Panc1 (cell line): ENCODE measurements around the gene UBASH3B. TPM values are rescaled to one million over a fixed set of nuclear protein-coding genes. Genes with fewer than 3 reads are reported as not detected.

Experiments used
- ATAC-seq: fragments of 200-7000 bp; cut with Tn5 transposase; 2 replicates; pipeline ENCODE4 v1.9.1; 2020; ENCODE audit warnings: mild to moderate bottlenecking, moderate library complexity
- BruUV-seq: library from RNA; stranded (reverse); fragments of 400-500 nt; replicated peaks from 2 replicates; lab custom pipeline; 2021; lab: Mats Ljungman, UMichigan
- CTCF ChIA-PET: fragments of 300-600 bp; sonication (Branson Sonifier 250); formaldehyde crosslinking; loops from one replicate; lab custom pipeline; 2022; ENCODE audit warnings: antibody characterized with exemption; lab: Charles Lee
- POLR2A ChIA-PET: fragments of 300-600 bp; sonication (Branson Sonifier 250); formaldehyde crosslinking; loops from one replicate; lab custom pipeline; 2022; ENCODE audit warnings: antibody characterized with exemption; lab: Charles Lee
- DNase-seq: peaks from one replicate; pipeline ENCODE4 v3.0.0-alpha.2; 2010; ENCODE audit warnings: low read depth, low spot score
- H3K27ac ChIP-seq: 2 replicates; pipeline ENCODE4 v1.5.1; 2011; ENCODE audit warnings: mild to moderate bottlenecking, low read length, inconsistent platforms
- H3K27me3 ChIP-seq: fragments of 200-500 bp; sonication (Bioruptor generic); 2 replicates; pipeline ENCODE4 v1.6.0; 2014; ENCODE audit warnings: low read length, inconsistent platforms; ENCODE audit not compliant: control insufficient read depth, insufficient read depth
- H3K36me3 ChIP-seq: fragments of 200-500 bp; sonication (Bioruptor generic); 2 replicates; pipeline ENCODE4 v1.5.1; 2014; ENCODE audit warnings: inconsistent platforms, mild to moderate bottlenecking, low read length, moderate library complexity; ENCODE audit not compliant: control insufficient read depth, insufficient read depth
- H3K4me1 ChIP-seq: 2 replicates; pipeline ENCODE4 v1.5.1; 2011; ENCODE audit warnings: inconsistent platforms, mild to moderate bottlenecking, low read length, moderate library complexity; ENCODE audit not compliant: control insufficient read depth, insufficient read depth
- H3K4me3 ChIP-seq, 2 experiments: 2 replicates each; pipeline ENCODE4 v1.5.1; 2011 to 2012; ENCODE audit warnings: low read depth in 2 of 2, low read length in 2 of 2, mild to moderate bottlenecking in 2 of 2, inconsistent platforms in 1 of 2, moderate library complexity in 1 of 2
- H3K9me3 ChIP-seq: fragments of 200-500 bp; sonication (Bioruptor generic); 2 replicates; pipeline ENCODE4 v1.5.1; 2014; ENCODE audit warnings: low read depth, mild to moderate bottlenecking, inconsistent platforms, low read length, moderate library complexity; ENCODE audit not compliant: control insufficient read depth, insufficient read depth
- CTCF ChIP-seq: fragments of 450-650 bp; IDR thresholded peaks from 2 replicates; pipeline ENCODE4 v1.5.1; 2017; ENCODE audit warnings: mild to moderate bottlenecking
- POLR2AphosphoS5 ChIP-seq: IDR thresholded peaks from 2 replicates; pipeline ENCODE4 v1.6.1; 2012; ENCODE audit warnings: mild to moderate bottlenecking, low read depth, low read length, moderate library complexity
- SIN3A ChIP-seq: IDR thresholded peaks from 2 replicates; pipeline ENCODE4 v1.6.1; 2012; ENCODE audit warnings: low read depth, mild to moderate bottlenecking, low read length, moderate library complexity, borderline replicate concordance; ENCODE audit not compliant: insufficient read depth
- TCF7L2 ChIP-seq: IDR thresholded peaks from 2 replicates; pipeline ENCODE4 v1.6.1; 2011; ENCODE audit warnings: mild to moderate bottlenecking, low read depth, low read length, inconsistent platforms
- in situ Hi-C: cut with HindIII; loops from 2 replicates; pipeline ENCODE4 v1.10.0; 2016; ENCODE audit warnings: low sequenced_read_pairs, low pct_unique_long_range_greater_than_20kb
- intact Hi-C: fragments of 100-400 bp; cut with micrococcal nuclease; formaldehyde crosslinking; loops from one replicate; pipeline ENCODE4 v1.10.0; 2022; ENCODE audit not compliant: unreplicated experiment
- total RNA-seq: library from RNA; stranded (reverse); gene quantifications from one replicate; pipeline ENCODE4 v1.2.1, GENCODE V29; 2021; ENCODE audit not compliant: unreplicated experiment
- TF ChIP-seq, protein P1 (sequence below), 2 experiments: IDR thresholded peaks; 2 replicates each; pipeline ENCODE4 v1.6.1; 2011 to 2012; ENCODE audit warnings: low read depth in 2 of 2, control low read depth in 1 of 2, low read length in 1 of 2, mild to moderate bottlenecking in 1 of 2, moderate library complexity in 1 of 2; ENCODE audit not compliant: insufficient read depth in 1 of 2

The UBASH3B gene
- total RNA-seq, 1 experiment from 2014 or later = 55.1 TPM

DNA sequence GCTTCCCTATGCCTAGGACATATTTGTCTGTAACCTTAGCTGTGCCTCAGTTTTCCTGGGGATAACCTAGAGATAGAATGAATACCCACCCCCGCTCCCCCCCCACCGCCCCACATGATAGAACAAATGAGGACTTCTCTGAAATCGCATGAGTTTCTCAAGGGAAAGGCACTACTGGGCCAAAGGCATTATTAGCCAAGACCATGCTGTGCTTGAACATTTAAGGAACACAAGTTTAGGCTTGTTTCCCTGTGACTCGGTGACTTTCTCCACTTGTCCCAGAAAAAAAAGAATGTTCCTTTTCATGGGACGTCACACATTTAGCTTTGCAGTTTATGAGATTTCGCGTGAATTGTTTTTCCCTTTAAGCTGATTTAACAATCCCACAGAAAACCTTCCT is 131.4 kb downstream of the UBASH3B start:
- no peak for DNase-seq
- no peaks in the 10 kb centered on the region for H3K4me1 ChIP-seq
- no peak for ATAC-seq
- no peaks in the 10 kb centered on the region for H3K9me3 ChIP-seq
- H3K27ac ChIP-seq = no peak overlapping the region
- no peak overlapping the region for H3K4me3 ChIP-seq
- POLR2A ChIA-PET = no interaction called here
- TF ChIP-seq, protein P1, sequence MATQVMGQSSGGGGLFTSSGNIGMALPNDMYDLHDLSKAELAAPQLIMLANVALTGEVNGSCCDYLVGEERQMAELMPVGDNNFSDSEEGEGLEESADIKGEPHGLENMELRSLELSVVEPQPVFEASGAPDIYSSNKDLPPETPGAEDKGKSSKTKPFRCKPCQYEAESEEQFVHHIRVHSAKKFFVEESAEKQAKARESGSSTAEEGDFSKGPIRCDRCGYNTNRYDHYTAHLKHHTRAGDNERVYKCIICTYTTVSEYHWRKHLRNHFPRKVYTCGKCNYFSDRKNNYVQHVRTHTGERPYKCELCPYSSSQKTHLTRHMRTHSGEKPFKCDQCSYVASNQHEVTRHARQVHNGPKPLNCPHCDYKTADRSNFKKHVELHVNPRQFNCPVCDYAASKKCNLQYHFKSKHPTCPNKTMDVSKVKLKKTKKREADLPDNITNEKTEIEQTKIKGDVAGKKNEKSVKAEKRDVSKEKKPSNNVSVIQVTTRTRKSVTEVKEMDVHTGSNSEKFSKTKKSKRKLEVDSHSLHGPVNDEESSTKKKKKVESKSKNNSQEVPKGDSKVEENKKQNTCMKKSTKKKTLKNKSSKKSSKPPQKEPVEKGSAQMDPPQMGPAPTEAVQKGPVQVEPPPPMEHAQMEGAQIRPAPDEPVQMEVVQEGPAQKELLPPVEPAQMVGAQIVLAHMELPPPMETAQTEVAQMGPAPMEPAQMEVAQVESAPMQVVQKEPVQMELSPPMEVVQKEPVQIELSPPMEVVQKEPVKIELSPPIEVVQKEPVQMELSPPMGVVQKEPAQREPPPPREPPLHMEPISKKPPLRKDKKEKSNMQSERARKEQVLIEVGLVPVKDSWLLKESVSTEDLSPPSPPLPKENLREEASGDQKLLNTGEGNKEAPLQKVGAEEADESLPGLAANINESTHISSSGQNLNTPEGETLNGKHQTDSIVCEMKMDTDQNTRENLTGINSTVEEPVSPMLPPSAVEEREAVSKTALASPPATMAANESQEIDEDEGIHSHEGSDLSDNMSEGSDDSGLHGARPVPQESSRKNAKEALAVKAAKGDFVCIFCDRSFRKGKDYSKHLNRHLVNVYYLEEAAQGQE (IDR thresholded peaks at IDR 0.05; ENCODE audit: insufficient read depth in 1 of 2, low read depth in 2 of 2, low read length in 1 of 2) = no peak
- TF ChIP-seq POLR2AphosphoS5 (no peak), SIN3A (no peak), TCF7L2 (no peak), CTCF (no peak)
- intact Hi-C loops (no loop called here), in situ Hi-C loops (no loop called here)
- BruUV-seq = no TSS peak
- H3K27me3 ChIP-seq = no peaks in the 10 kb centered on the region
- CTCF ChIA-PET = no interaction called here
- H3K36me3 ChIP-seq = no peaks in the 10 kb centered on the region; the same call in 1 of the 2 replicates

- POLR2A ChIA-PET = no interaction called here
- H3K9me3 ChIP-seq = no peaks in the 10 kb centered on the region
- no peaks in the 10 kb centered on the region for H3K27me3 ChIP-seq
- no peak overlapping the region for H3K4me3 ChIP-seq
- H3K4me1 ChIP-seq = no peaks in the 10 kb centered on the region
- CTCF ChIA-PET = interaction anchor here (1.0 kb wide), 1 partner anchor 106 kb away, joined by 5 read pairs; no protein-coding TSS in a partner anchor
- no TSS peak for BruUV-seq
- DNase-seq = no peak
- no peak for ATAC-seq
- H3K36me3 ChIP-seq = no peaks in the 10 kb centered on the region; the same call in 1 of the 2 replicates
- H3K27ac ChIP-seq = no peak overlapping the region
- TF ChIP-seq SIN3A (no peak), CTCF (peak; percentile 71), POLR2AphosphoS5 (no peak), TCF7L2 (no peak)
- TF ChIP-seq, protein P1 (IDR thresholded peaks at IDR 0.05; ENCODE audit: insufficient read depth in 1 of 2, low read depth in 2 of 2, low read length in 1 of 2) = no peak
- in situ Hi-C loops = no loop called here
- intact Hi-C loops = no loop called here
Observed at GRCh38 chr11:122788781-122789535, 133.4 kb downstream of the UBASH3B start.
